RCC 7860 (cell line): Measurements from ENCODE around the gene TMEM229B.

ENCODE experiments used
- DNase-seq: peaks from one replicate; pipeline ENCODE4 v3.0.0-alpha.2; 2015; ENCODE audit warnings: low spot score
- FAIRE-seq: peaks from 2 replicates; lab custom pipeline; 2012; peaks lifted over from hg19 to GRCh38; lab: Jason Lieb, UNC

Gene TMEM229B

GRCh38 chr14:67487937-67488893 lies at the start of gene TMEM229B:
Gene TMEM229B (minus strand): TSS chr14:67488721. CDS start chr14:67473923, 14,798 bp downstream.
- FAIRE-seq, result no peak
- DNase-seq, result no peak

GRCh38 chr14:67537736-67538135 lies 49.2 kb upstream of the TMEM229B start:
- DNase-seq (no peak), FAIRE-seq (no peak)

GRCh38 chr14:67536087-67536486 lies 47.6 kb upstream of the TMEM229B start:
- DNase-seq, result no peak
- no peak for FAIRE-seq

DNA sequence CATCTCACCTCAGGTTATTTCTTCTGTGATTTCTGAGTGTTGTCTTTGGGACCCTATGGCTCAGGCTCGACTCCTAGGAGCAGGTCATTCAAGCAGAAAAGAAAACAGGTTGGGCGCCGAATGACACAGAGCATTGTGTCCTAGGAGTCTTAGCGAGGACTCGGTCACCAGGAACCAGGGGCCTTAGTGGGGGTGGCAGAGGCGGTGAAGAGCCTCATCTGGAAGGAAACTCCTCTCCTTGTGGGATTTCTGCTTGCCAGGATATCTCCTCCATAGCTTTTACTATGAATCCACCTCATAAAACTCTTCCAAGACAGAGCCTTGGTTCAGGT lies 45.2 kb upstream of the TMEM229B start:
- FAIRE-seq, result no peak

GRCh38 chr14:67532998-67533753 lies 44.7 kb upstream of the TMEM229B start, which contains the start of gene PLEKHH1:
Gene PLEKHH1 (plus strand): TSS chr14:67533290. CDS start chr14:67541868, 8,578 bp downstream.
- no peak for FAIRE-seq
- peak; percentile 25 for DNase-seq

More for the DNA sequence above, 45.2 kb upstream of the TMEM229B start:
- DNase-seq, result peak; percentile 23

DNA sequence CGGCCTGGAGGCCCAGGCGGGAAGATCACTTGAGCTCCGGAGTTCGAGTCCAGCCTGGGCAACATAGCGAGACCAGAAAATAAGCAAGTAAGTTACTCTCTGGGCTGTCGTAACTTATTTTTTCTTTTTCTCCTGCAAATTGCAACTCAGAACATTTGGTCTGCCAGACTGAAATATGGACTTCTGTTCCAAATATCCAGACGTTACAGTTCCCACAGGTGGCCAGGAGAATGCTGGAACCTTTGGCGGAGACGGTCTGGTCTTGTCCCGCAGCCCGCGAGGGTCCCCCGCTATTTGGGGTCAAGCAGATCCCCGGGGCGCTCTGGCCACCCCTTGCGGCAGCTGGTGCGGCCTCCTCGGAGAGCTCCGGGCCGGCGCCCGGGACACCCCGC lies 44.1 kb upstream of the TMEM229B start:
- FAIRE-seq (no peak), DNase-seq (no peak)

DNA sequence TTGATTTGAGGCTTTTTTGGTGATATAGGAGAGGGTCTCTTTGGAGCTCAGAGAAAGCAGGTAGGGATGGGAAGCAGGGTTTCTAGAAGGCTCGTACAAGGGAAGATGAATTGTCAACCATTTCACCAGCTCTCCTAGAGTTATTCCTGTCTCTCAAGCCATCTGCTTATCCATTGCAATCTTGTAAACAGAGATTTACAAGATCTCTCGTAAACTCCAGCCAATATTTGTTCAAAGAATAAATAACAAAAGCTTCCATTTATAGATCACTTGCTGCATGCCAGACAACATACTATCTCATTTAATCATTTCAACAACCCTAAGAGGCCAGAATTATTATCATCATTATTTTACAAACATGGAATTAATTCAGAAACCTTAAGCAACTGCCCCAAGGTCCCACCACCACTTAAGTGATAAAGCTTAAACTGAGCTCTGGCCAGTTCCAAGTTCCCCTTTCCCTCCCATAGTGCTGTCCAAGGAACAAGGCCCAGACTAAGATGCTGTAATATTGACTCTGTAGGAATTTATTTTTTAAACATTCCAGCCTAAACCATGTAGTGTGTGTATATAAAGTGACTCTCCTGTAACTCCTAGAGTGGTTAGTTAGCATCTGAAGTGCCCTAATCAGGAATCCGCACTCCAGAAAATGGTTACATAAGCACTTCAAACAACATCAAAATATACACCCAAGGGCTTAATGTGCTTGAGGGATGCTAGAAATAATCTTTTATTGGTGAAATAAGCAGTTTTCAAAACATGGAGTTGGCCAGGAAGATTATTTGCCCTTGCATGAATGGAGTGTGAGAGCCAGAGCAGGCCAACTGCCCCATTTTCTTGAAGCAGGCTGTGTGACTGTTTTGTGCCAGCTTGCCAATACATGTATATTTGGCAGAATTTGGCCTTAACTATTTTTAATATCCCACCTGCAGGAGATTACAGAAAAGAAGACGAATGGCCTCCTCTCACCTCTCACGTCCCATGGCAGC lies 41.7 kb upstream of the TMEM229B start:
- FAIRE-seq, result no peak
- DNase-seq, result no peak

GRCh38 chr14:67528276-67528675 lies 39.8 kb upstream of the TMEM229B start:
- FAIRE-seq (no peak), DNase-seq (no peak)

GRCh38 chr14:67527756-67528155 lies 39.2 kb upstream of the TMEM229B start:
- DNase-seq (no peak), FAIRE-seq (no peak)

DNA sequence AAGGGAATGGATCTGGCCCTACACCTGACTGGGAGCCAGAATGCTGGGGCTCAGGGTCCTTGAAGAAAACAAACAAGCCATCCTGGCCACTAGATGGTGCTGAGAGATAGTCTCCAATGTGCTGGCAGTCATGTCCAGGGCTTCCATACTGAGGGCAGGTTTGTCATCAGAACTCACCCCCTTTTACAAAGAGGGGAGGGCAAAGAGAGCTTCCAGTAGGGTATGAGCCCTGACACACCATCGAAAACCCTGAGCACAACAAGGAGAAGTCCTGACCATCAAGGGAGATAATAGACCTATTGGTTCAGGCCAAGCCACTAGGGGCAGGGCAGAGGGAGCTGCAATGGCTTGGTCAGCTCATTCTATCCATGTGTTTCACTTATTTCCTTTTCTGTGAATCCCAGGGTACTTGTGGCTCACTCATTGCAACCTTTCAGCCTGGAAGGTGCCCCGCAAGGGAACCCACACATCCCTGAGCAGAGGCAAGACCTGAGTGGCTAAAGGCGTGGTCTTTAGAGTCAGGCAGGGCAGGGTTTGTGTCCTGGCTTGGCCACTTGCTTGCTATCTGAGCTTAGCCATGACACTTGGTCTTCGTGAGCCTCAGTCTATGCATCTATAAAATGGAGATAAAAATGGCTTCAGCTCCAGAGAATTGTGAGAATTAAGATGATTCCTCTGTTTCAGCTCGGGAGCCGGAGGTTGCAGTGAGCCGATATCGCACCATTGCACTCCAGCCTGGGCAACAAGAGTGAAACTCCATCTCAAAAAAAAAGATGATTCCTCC lies 38.3 kb upstream of the TMEM229B start:
- no peak for FAIRE-seq
- DNase-seq, result peak; percentile 4

DNA sequence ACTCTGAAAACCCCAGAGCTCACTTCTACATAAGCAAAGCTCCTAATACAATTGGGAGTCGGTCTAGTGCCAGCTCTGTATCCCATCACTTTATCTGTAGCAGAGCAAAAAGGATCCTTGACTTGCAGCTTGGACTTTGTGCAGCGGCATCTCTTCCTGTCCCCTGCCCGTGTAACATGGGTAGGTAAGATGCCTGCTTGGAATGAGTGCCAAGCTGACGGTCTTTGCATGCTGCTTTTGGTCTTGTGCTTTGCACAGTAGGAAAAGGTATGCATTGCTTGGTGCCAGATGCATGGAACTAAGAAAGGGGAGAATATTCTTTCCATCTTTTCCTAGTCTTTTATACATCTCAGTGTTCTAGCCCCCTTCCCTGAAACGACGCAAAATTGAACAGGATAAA lies 37.7 kb upstream of the TMEM229B start:
- no peak for FAIRE-seq
- no peak for DNase-seq

- DNase-seq, result no peak
- no peak for FAIRE-seq
Observed at GRCh38 chr14:67525389-67525788, 36.9 kb upstream of the TMEM229B start.

DNA sequence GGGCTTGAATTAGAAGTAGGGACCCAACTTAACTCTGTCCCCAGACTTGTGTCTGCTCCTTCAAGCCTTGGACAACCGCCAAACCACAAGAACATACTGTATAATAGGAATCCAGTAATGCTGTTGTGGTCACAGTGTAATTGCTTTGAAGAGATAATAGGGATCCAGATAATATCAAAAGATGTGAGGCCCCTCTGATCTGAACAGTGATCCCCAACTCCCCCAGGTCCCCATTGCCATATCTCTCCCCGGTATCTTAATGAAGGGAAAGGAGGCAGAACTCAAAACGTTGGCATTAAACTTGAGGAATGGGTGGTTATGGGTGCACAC lies 36.1 kb upstream of the TMEM229B start:
- DNase-seq (no peak), FAIRE-seq (no peak)

- FAIRE-seq, result no peak
- DNase-seq, result no peak
Observed at GRCh38 chr14:67523764-67524633, 35.5 kb upstream of the TMEM229B start.

DNA sequence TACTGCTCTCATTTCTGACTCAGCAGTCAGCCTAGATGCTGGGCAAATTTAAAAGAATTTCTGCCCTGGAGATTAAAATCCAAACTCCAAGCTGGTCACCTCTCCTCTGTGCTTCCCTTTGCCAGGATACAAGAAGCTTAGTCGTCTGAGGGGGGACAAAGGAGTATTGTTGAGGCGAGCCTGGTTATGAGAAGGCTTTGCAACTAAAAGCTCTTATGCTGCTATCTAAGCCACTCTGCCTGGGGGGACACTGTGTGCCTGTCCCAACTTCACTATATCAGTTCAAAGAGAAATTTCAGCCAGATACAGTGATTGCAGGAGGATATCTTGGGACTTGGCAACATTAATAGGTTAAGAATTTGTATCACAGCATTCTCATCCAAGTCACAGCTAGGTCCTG lies 33.7 kb upstream of the TMEM229B start:
- no peak for FAIRE-seq

GRCh38 chr14:67520482-67520881 lies 32.0 kb upstream of the TMEM229B start:
- FAIRE-seq, result no peak
- DNase-seq, result no peak

More for the DNA sequence above, 33.7 kb upstream of the TMEM229B start:
- no peak for DNase-seq

GRCh38 chr14:67519406-67519805 lies 30.9 kb upstream of the TMEM229B start:
- DNase-seq, result no peak
- FAIRE-seq, result no peak

DNA sequence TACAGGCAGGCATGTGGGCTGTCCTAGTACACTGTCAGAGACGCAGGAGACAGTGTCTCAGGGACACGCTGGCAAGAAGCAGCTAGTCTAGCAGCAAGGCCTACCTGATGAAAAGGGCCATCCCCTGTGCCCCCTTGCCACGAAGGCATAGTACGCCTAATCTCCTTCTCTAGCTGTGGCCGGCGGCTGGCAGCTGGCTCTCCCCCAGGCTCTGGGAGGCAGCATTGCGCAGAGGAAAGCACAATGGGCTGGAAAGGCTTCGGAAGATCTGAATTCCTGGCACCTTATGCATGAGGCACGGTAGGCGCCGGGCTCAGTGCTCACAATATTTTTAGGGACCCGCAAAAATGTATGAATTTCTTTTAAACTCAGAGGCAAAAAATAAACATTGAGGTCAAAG lies 28.6 kb upstream of the TMEM229B start:
- FAIRE-seq, result no peak

GRCh38 chr14:67516676-67517075 lies 28.2 kb upstream of the TMEM229B start:
- FAIRE-seq, result no peak
- DNase-seq, result no peak

More for the DNA sequence above, 28.6 kb upstream of the TMEM229B start:
- no peak for DNase-seq
